HG02623 (cell line): ENCODE results near the gene LRSAM1.

ENCODE experiments used
- ATAC-seq: cut with Tn5 transposase; IDR thresholded peaks from one replicate; pipeline ENCODE4 v1.9.1; 2021; ENCODE audit warnings: moderate library complexity; ENCODE audit not compliant: unreplicated experiment

Gene LRSAM1

GRCh38 chr9:127529671-127530070 lies 78.4 kb downstream of the LRSAM1 start:
- ATAC-seq, result no peak

DNA sequence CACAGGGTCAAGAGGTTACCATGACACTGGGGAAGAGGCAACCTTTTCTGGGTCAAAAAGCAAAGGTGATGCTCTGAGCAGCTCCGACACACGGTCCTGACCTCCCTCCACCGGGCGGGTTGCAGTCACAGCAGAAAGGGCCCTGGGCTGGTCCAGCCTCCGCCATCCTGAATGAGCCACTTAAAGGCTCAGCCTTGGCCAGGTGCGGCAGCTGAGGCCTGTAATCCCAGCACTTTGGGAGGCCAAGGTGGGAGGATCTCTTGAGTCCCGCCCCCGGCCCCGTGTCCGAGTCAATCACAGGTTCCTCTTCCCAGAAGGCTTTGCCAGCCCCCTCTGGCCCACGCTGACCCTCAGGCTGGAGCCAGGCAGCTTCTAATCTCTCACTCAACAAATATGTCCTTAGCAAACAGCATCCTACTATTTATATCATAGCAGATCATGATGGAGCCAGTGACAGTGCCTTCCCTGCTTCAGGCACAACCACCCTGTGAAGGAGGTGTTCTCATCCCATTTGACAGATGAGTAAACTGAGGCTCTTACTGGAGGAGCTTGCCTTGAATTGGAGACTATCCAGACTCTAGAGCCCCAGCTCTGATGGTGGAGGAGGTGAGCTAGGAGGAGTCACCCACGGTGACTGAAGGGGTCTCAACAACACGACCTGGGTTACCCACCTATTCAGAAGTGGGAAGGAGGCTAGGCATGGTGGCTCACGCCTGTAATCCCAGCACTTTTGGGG lies 79.1 kb downstream of the LRSAM1 start:
- no peak for ATAC-seq

GRCh38 chr9:127531676-127532075 lies 80.4 kb downstream of the LRSAM1 start:
- ATAC-seq, result no peak

DNA sequence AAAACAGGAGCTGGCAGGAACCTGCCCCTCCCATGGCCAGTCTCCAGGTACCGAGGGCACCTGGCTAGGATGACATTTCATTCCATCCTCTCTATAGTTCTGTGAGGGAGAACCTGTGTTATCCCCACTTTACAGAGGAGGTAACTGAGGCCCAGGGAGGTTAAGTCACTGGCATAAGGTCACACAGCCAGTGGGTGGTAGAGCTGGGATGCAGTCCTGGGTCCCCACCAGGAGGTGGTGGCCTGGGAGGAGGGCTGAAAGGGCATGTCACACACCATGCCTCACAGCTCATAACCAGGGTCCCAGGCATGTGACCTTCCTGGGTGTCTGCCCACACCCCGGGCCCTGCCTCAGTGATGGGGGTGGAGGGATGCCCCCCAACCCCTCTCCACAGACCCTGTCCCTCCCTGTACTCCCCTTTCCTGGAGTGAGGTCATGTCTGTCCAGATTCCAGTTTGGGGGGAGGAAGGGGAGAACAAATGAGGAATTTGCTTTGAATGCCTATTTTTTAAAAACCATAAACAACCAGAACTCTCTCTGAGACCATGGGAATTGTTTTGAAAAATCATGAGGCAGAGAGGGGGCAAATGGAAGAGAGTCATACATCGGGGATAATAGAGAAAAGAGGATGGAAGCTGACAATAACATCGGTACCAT lies 83.1 kb downstream of the LRSAM1 start:
- ATAC-seq, result no peak

GRCh38 chr9:127534931-127535330 lies 83.6 kb downstream of the LRSAM1 start:
- no peak for ATAC-seq

- ATAC-seq, result no peak
Measured at GRCh38 chr9:127535396-127535795, 84.1 kb downstream of the LRSAM1 start.

GRCh38 chr9:127535834-127536233 lies 84.5 kb downstream of the LRSAM1 start:
- no peak for ATAC-seq

- ATAC-seq, result no peak
Measured at GRCh38 chr9:127536499-127536898, 85.2 kb downstream of the LRSAM1 start.

DNA sequence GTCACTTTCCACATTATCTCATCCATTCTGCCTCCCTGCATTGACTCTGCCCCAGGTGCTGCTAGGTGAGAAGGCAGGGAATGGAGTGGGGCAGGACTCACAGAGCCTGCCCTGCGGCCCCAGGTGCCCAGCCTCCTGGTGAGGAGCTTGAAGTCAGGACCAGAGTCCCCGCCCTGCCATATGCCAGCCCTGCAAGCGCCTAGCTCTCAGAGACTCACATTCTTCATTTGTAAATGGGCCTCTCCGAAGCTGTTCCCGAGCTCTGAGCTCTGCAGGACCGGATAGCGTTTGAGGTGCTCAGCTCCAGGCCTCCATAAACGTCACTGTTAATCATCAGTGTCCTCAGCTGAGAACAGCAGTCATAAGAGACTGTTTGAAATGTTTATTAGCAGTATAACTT lies 85.7 kb downstream of the LRSAM1 start:
- no peak for ATAC-seq

DNA sequence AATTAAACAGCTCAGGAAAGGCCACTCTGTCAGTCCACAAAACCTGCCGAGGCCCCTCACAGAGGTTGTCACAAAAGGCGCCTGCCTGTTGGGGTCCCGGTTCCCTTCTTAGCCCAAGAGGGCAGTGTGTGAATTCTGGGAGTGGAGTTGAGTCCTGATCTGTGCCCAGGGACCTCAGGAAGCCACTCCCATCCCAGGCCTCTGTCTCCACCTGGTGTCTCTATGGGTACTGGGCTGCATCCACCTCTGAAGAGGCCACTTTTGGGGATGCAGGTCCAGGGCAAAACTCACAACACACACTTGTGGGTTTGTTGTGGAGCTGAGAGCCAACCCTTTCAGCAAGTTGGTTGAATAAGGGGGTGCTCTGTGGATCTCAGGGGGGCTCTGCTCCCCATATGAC lies 86.5 kb downstream of the LRSAM1 start:
- no peak for ATAC-seq

DNA sequence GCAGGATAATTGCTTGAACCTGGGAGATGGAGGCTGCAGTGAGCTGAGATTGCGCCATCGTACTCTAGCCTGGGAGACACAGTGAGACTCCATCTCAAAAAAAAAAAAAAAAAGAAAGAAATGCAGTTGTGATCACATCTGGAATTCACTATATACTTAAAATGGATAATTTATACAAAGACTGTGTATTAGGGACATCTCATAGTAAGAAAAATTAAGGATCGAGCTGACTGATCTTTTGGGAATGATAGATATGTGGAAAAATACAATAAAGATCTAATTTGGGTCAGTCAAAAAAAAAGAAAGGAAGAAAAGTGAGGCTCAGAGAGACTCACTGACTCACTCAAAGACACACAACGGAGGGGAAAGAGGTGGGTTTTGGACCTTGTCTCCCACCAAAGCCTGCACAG lies 87.5 kb downstream of the LRSAM1 start:
- no peak for ATAC-seq

- no peak for ATAC-seq
Measured at GRCh38 chr9:127539259-127539981, 88.1 kb downstream of the LRSAM1 start.

GRCh38 chr9:127539982-127540663 lies 88.8 kb downstream of the LRSAM1 start:
- no peak for ATAC-seq

- ATAC-seq, result no peak
Measured at GRCh38 chr9:127540664-127541041, 89.3 kb downstream of the LRSAM1 start.

DNA sequence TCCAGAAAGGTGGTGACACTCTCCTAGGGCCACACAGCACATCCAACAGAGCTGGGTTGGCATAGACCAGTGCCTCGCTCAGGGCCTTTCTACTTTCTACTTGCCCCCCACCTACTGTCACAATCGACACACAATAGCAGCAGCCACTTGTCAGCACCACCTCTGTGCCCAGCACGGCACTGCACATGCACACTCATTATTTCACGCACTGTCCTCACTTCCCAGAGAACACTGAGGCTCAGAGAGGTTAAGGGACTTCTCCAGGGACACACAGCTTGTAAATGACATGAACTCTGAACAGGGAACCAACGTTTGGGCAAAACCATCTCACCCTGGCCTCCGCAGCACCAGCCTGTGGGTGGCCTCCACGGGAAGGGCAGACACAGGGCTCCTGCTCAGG lies 89.9 kb downstream of the LRSAM1 start:
- no peak for ATAC-seq

DNA sequence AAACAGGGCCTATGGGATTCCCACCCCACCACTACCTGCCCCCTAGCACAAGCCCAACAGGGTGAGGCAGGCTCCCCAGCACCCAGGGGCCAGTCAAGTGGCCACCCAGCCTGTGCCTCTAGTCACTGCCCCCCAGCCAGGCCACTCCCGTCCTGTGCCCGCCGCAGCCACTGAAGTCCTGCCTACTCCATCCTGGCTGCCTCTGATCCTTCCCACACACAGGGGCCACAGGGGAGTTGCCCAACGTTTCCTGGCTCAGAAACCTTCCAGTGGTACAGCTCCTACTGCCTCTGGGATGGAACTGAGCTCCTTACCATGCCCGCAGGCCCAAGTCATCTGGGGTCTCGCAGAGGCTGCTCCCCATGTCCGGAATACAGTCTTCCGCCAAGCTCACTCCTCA lies 90.6 kb downstream of the LRSAM1 start:
- ATAC-seq, result no peak

- ATAC-seq, result no peak
Measured at GRCh38 chr9:127543221-127543620, 91.9 kb downstream of the LRSAM1 start.

- no peak for ATAC-seq
Measured at GRCh38 chr9:127543973-127544533, 92.7 kb downstream of the LRSAM1 start.

GRCh38 chr9:127545196-127546124 lies 94.2 kb downstream of the LRSAM1 start:
- no peak for ATAC-seq
